Smooth muscle cell (in vitro differentiated cells): Measurements from ENCODE around the gene ZNF813. TPM values are rescaled to one million over a fixed set of nuclear protein-coding genes. Genes with fewer than 3 reads are reported as not detected.

Experiments
- DNase-seq: peaks from one replicate; lab custom pipeline; 2025; ENCODE audit not compliant: unreplicated experiment; lab: John Stamatoyannopoulos, UW
- H2AFZ ChIP-seq: fragments of 200-600 bp; sonication (generic); 2 replicates; pipeline ENCODE4 v1.6.0; 2016; ENCODE audit warnings: antibody characterized with exemption, low read depth, mild to moderate bottlenecking
- H3F3A ChIP-seq: fragments of 200-600 bp; sonication (generic); 2 replicates; pipeline ENCODE4 v1.6.0; 2017; ENCODE audit warnings: antibody characterized with exemption, low read depth
- H3K27ac ChIP-seq: fragments of 200-600 bp; sonication (generic); 2 replicates; pipeline ENCODE4 v1.5.1; 2016; ENCODE audit warnings: low read depth, mild to moderate bottlenecking
- H3K27me3 ChIP-seq: fragments of 200-600 bp; sonication (generic); 2 replicates; pipeline ENCODE4 v1.6.1; 2016; ENCODE audit warnings: low read depth, mild to moderate bottlenecking
- H3K36me3 ChIP-seq: fragments of 200-600 bp; sonication (generic); 2 replicates; pipeline ENCODE4 v1.5.1; 2016; ENCODE audit warnings: low read depth
- H3K4me1 ChIP-seq: fragments of 200-600 bp; sonication (generic); 2 replicates; pipeline ENCODE4 v1.5.1; 2016; ENCODE audit warnings: low read depth
- H3K4me2 ChIP-seq: fragments of 200-600 bp; sonication (generic); 2 replicates; pipeline ENCODE4 v1.6.0; 2016; ENCODE audit warnings: mild to moderate bottlenecking
- H3K4me3 ChIP-seq: fragments of 200-600 bp; sonication (generic); 2 replicates; pipeline ENCODE4 v1.5.1; 2016; ENCODE audit warnings: mild to moderate bottlenecking
- H3K79me2 ChIP-seq: fragments of 200-600 bp; sonication (generic); 2 replicates; pipeline ENCODE4 v1.6.0; 2016; ENCODE audit warnings: low read depth, mild to moderate bottlenecking
- H3K9ac ChIP-seq: fragments of 200-600 bp; sonication (generic); 2 replicates; pipeline ENCODE4 v1.6.0; 2016; ENCODE audit warnings: low read depth
- H3K9me3 ChIP-seq: fragments of 200-600 bp; sonication (generic); replicated peaks from 2 replicates; pipeline ENCODE4 v1.5.1; 2016; ENCODE audit warnings: low read depth
- H4K20me1 ChIP-seq: fragments of 200-600 bp; sonication (generic); 2 replicates; pipeline ENCODE4 v1.6.0; 2016; ENCODE audit warnings: low read depth
- WGBS: methylation state at CpG from one replicate; pipeline ENCODE4 v1.1.7; 2016; ENCODE audit warnings: low lambda C conversion rate; 5-methylcytosine and 5-hydroxymethylcytosine counted together
- polyA plus RNA-seq: library from polyadenylated mRNA; unstranded; fragments of >200 nt; fragmentation: Nextera tagmentation; extraction: Ambion mirVana; gene quantifications from 2 replicates; pipeline ENCODE4 v1.2.1, GENCODE V29; 2016
- total RNA-seq: library from RNA; depleted of rRNA; stranded (reverse); fragments of >200 nt; gene quantifications from 2 replicates; pipeline ENCODE4 v1.2.3, GENCODE V29; 2014
- TF ChIP-seq, protein P1 (sequence below): fragments of 200-600 bp; sonication (generic); IDR thresholded peaks from 2 replicates; pipeline ENCODE4 v1.5.1; 2017; ENCODE audit warnings: borderline replicate concordance, mild to moderate bottlenecking, antibody characterized with exemption; ENCODE audit not compliant: insufficient read depth, poor library complexity, severe bottlenecking

The ZNF813 gene
- total and polyA plus RNA-seq, 2 experiments from 2014 or later: 2.4 to 5.9 TPM

DNA sequence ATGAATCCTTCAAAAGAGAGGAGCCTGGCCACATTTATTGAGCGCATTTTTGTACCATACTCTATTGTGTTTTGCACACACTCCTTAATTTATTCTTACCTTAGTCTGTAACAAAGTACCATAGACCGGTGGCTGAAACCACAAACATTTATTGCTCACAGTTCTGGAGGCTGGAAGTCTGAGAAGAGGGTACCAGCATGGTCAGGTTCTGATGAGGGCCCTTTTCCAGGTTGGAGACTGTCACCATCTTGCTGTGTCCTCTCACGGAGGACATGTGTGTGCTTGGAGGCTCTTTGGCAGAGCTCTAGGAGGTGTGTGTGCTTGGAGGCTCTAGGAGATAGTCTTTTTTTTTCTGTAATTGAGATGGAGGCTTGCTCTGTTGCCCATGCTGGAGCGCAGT, 72.6 kb downstream of the ZNF813 start:
- H3K4me2 ChIP-seq: no peak overlapping the region
- H3K9me3 ChIP-seq: no peaks in the 10 kb centered on the region
- H3K79me2 ChIP-seq: peaks cover 8% of the 10 kb centered on the region
- WGBS: 56% methylated on average over 4 of the region's 4 CpGs
- H3K27me3 ChIP-seq: no peaks in the 10 kb centered on the region
- DNase-seq: no peak
- no peak overlapping the region for H3K27ac ChIP-seq
- H3K9ac ChIP-seq: no peak overlapping the region
- H3K4me1 ChIP-seq: no peaks in the 10 kb centered on the region
- no peaks in the 10 kb centered on the region for H3K36me3 ChIP-seq
- H3F3A ChIP-seq: no peaks in the 10 kb centered on the region
- no peak overlapping the region for H3K4me3 ChIP-seq
- TF ChIP-seq, protein P1, sequence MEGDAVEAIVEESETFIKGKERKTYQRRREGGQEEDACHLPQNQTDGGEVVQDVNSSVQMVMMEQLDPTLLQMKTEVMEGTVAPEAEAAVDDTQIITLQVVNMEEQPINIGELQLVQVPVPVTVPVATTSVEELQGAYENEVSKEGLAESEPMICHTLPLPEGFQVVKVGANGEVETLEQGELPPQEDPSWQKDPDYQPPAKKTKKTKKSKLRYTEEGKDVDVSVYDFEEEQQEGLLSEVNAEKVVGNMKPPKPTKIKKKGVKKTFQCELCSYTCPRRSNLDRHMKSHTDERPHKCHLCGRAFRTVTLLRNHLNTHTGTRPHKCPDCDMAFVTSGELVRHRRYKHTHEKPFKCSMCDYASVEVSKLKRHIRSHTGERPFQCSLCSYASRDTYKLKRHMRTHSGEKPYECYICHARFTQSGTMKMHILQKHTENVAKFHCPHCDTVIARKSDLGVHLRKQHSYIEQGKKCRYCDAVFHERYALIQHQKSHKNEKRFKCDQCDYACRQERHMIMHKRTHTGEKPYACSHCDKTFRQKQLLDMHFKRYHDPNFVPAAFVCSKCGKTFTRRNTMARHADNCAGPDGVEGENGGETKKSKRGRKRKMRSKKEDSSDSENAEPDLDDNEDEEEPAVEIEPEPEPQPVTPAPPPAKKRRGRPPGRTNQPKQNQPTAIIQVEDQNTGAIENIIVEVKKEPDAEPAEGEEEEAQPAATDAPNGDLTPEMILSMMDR: no peak
- no peak overlapping the region for H2AFZ ChIP-seq
- no peaks in the 10 kb centered on the region for H4K20me1 ChIP-seq

DNA sequence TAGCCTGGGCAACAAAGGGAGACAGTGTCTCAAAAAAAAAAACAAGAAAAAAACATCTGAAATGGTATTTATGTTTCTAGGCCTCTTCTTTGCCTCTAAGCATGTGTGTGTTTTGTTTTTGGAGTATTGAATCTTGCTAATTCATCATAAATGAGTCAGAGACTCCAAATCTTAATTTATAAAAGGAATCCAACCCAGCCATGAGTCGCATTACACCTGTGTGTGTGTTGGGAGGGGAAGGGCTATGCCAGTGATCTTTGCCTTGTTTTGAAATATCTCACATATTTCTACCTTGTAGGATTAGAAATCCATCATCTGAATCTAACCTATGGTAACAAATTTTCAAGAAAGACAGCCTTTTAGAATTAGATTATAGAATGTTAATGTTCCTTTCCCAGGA, 74.4 kb downstream of the ZNF813 start:
- no peaks in the 10 kb centered on the region for H3K27me3 ChIP-seq
- H3K79me2 ChIP-seq: peaks cover 8% of the 10 kb centered on the region
- no peak for DNase-seq
- H3F3A ChIP-seq: no peaks in the 10 kb centered on the region
- no peaks in the 10 kb centered on the region for H3K9me3 ChIP-seq
- no peak overlapping the region for H3K4me3 ChIP-seq
- WGBS: 100% methylated on average over 1 of the region's 1 CpG
- no peak overlapping the region for H2AFZ ChIP-seq
- H3K4me1 ChIP-seq: no peaks in the 10 kb centered on the region
- no peak overlapping the region for H3K9ac ChIP-seq
- no peak overlapping the region for H3K4me2 ChIP-seq
- TF ChIP-seq, protein P1: no peak
- H4K20me1 ChIP-seq: no peaks in the 10 kb centered on the region
- no peaks in the 10 kb centered on the region for H3K36me3 ChIP-seq
- no peak overlapping the region for H3K27ac ChIP-seq

DNA sequence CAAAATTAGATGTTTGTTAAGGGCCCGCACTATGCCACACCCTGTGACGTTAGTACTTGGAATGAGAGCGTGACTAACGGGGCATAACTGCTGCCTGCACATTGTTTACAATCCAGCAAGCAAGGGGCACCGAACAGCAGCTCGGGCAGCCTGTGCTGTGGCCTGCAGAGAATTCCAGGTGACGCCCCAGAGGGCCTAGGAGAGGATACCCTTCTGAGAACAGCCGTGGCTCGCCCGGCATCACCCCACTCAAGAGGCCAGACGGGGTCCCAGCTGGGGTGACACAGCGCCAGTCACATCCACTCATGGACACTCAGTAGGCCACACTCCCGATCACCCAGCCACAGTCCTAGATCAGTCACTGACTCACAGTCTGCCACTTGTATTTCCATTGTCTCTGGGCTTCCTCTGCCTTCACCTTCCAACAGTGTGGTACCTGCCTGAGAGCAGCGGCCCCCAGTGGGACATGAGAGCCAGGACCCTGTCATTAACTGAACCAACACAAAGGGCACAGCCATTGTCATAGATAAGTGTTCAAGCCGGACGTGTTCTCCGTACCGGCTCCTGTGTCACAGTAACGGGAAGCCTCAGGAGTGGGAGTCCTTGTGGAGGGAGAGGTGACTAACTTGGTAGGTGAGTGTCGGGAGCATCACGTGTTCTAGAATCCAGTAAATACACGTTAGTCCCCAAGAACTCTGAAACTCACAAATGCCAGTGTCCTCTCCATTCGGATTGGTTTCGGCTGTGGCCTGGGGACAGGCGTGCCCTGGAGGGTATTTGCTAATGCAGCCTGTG, 77.9 kb downstream of the ZNF813 start:
- Histone ChIP-seq H3K4me3 (no peak overlapping the region), H3K27me3 (no peaks in the 10 kb centered on the region), H3K4me2 (peak overlapping the region; percentile 34), H3K79me2 (peaks cover 3% of the 10 kb centered on the region), H3K9ac (peak overlapping the region; percentile 28), H3K27ac (peak overlapping the region; percentile 90), H2AFZ (no peak overlapping the region), H3F3A (no peaks in the 10 kb centered on the region), H4K20me1 (no peaks in the 10 kb centered on the region), H3K4me1 (no peaks in the 10 kb centered on the region), H3K9me3 (no peaks in the 10 kb centered on the region), H3K36me3 (no peaks in the 10 kb centered on the region)
- no peak for DNase-seq
- TF ChIP-seq, protein P1: no peak
- WGBS: 70% methylated on average over 25 of the region's 25 CpGs

Other genes with a start within 250 kb of the ZNF813 start
- gene ZNF677, start 212.9 kb upstream of the ZNF813 start, total RNA-seq: 43.0 and 62.4 TPM in 2 replicates
- 25.4 and 29.7 TPM in 2 replicates for gene ZNF677, start 212.9 kb upstream of the ZNF813 start, polyA plus RNA-seq
- not detected in 2 replicates for gene VN1R2, start 209.4 kb upstream of the ZNF813 start, total RNA-seq
- not detected in 2 replicates for gene VN1R2, start 209.4 kb upstream of the ZNF813 start, polyA plus RNA-seq
- not detected in 2 replicates for gene VN1R4, start 200.0 kb upstream of the ZNF813 start, total RNA-seq
- not detected in 2 replicates for gene VN1R4, start 200.0 kb upstream of the ZNF813 start, polyA plus RNA-seq
- 9.5 and 11.2 TPM in 2 replicates for gene ZNF845, start 134.0 kb upstream of the ZNF813 start, total RNA-seq
- 2.0 and 3.1 TPM in 2 replicates for gene ZNF845, start 134.0 kb upstream of the ZNF813 start, polyA plus RNA-seq
- 10.9 and 11.7 TPM in 2 replicates for gene ZNF525, start 102.0 kb upstream of the ZNF813 start, total RNA-seq
- 1.4 and 2.5 TPM in 2 replicates for gene ZNF525, start 102.0 kb upstream of the ZNF813 start, polyA plus RNA-seq
- 7.7 and 15.0 TPM in 2 replicates for gene ZNF765, start 72.6 kb upstream of the ZNF813 start, total RNA-seq
- 3.8 and 4.3 TPM in 2 replicates for gene ZNF765, start 72.6 kb upstream of the ZNF813 start, polyA plus RNA-seq
- 14.5 and 24.1 TPM in 2 replicates for gene ZNF761, start 35.7 kb upstream of the ZNF813 start, total RNA-seq
- gene ZNF761, start 35.7 kb upstream of the ZNF813 start, polyA plus RNA-seq: 10.4 and 11.0 TPM in 2 replicates
- gene ZNF331, start 70.4 kb downstream of the ZNF813 start, total RNA-seq: 9.1 and 12.1 TPM in 2 replicates
- gene ZNF331, start 70.4 kb downstream of the ZNF813 start, polyA plus RNA-seq: 9.7 and 11.4 TPM in 2 replicates
- not detected in 2 replicates for gene DPRX, start 164.3 kb downstream of the ZNF813 start, total RNA-seq
- gene DPRX, start 164.3 kb downstream of the ZNF813 start, polyA plus RNA-seq: not detected in 2 replicates